A673 (cell line): Measurements from ENCODE around the gene BECN2. TPM values are rescaled to one million over a fixed set of nuclear protein-coding genes. Genes with fewer than 3 reads are reported as not detected.

Experiments used
- BruUV-seq: library from RNA; stranded (reverse); fragments of 400-500 nt; replicated peaks from 2 replicates; lab custom pipeline; 2021; lab: Mats Ljungman, UMichigan
- CTCF ChIA-PET: fragments of 300-600 bp; sonication (Branson Sonifier 250); formaldehyde crosslinking; loops from one replicate; lab custom pipeline; 2022; ENCODE audit warnings: antibody characterized with exemption; lab: Charles Lee
- POLR2A ChIA-PET: fragments of 300-600 bp; sonication (Branson Sonifier 250); formaldehyde crosslinking; loops from one replicate; lab custom pipeline; 2022; ENCODE audit warnings: antibody characterized with exemption; ENCODE audit not compliant: low non-redundant PET; lab: Charles Lee
- DNase-seq: peaks from one replicate; pipeline ENCODE4 v3.0.0-alpha.2; 2015; ENCODE audit warnings: low spot score
- H3K27ac ChIP-seq: fragments of 200-600 bp; sonication (generic); 2 replicates; pipeline ENCODE4 v1.5.1; 2016; ENCODE audit warnings: mixed run types, low read depth, mild to moderate bottlenecking, mixed read lengths, antibody characterized with exemption, low read length; ENCODE audit not compliant: poor library complexity, severe bottlenecking
- H3K27me3 ChIP-seq: fragments of 200-600 bp; sonication (generic); replicated peaks from 2 replicates; pipeline ENCODE4 v1.6.1; 2017; ENCODE audit warnings: mixed run types, low read depth, mild to moderate bottlenecking, mixed read lengths, antibody characterized with exemption, low read length; ENCODE audit not compliant: insufficient read depth, poor library complexity
- H3K36me3 ChIP-seq: fragments of 200-600 bp; sonication (generic); 2 replicates; pipeline ENCODE4 v1.6.1; 2016; ENCODE audit warnings: mixed run types, mild to moderate bottlenecking, mixed read lengths, antibody characterized with exemption, low read length; ENCODE audit not compliant: insufficient read depth, poor library complexity, severe bottlenecking
- H3K4me1 ChIP-seq: fragments of 200-600 bp; sonication (generic); 2 replicates; pipeline ENCODE4 v1.6.1; 2017; ENCODE audit warnings: mixed run types, mild to moderate bottlenecking, mixed read lengths, antibody characterized with exemption, low read length; ENCODE audit not compliant: insufficient read depth, poor library complexity, severe bottlenecking
- H3K4me3 ChIP-seq: fragments of 200-600 bp; sonication (generic); 2 replicates; pipeline ENCODE4 v1.5.1; 2016; ENCODE audit warnings: low read depth, mixed run types, mild to moderate bottlenecking, mixed read lengths, low read length; ENCODE audit not compliant: poor library complexity, severe bottlenecking
- H3K9me3 ChIP-seq: fragments of 200-600 bp; sonication (generic); 2 replicates; pipeline ENCODE4 v1.6.1; 2016; ENCODE audit warnings: mixed run types, low read depth, mild to moderate bottlenecking, mixed read lengths, antibody characterized with exemption, low read length; ENCODE audit not compliant: poor library complexity, severe bottlenecking
- EZH2 ChIP-seq: fragments of 200-600 bp; sonication (generic); IDR thresholded peaks from 2 replicates; pipeline ENCODE4 v1.6.1; 2017; ENCODE audit warnings: borderline replicate concordance, low read depth, mild to moderate bottlenecking, mixed read lengths, antibody characterized with exemption, low read length; ENCODE audit not compliant: poor library complexity, severe bottlenecking
- intact Hi-C: fragments of 100-400 bp; cut with micrococcal nuclease; formaldehyde crosslinking; loops from one replicate; pipeline ENCODE4 v1.10.0; 2022; ENCODE audit not compliant: unreplicated experiment
- total RNA-seq: library from RNA; stranded (reverse); gene quantifications from 2 replicates; pipeline ENCODE4 v1.2.3, GENCODE V29; 2021
- TF ChIP-seq, protein P1 (sequence below): fragments of 300-800, 200-600 bp; sonication (generic); conservative IDR thresholded peaks from 2 replicates; pipeline ENCODE4 v1.5.1; 2017; ENCODE audit warnings: low read depth, mild to moderate bottlenecking, antibody characterized with exemption, low read length, moderate library complexity, mixed read lengths

BECN2 gene
- total RNA-seq, 1 experiment from 2014 or later: not detected

DNA sequence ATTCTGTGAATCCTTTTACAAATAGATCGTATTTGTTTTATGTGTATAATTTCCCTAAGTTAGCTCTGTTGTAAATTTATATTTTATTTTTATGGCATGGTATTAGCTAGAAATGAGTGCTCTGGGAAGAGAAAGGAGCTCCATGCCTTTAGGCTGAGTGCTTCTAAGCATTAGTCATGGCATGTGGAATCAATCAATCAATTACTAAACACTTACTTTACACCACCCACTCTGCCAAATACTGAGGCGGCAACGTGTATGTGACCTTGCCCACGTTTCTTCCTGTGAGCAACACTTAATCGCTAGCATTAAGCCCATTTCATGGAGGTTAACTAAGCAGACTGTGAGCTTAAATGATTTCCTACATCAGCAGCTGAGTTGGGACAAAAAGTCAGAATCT, 7.2 kb upstream of the BECN2 start:
- intact Hi-C loops: no loop called here
- Histone ChIP-seq H3K27ac (no peak overlapping the region), H3K4me3 (no peak overlapping the region), H3K9me3 (no peaks in the 10 kb centered on the region), H3K4me1 (no peaks in the 10 kb centered on the region), H3K36me3 (no peaks in the 10 kb centered on the region), H3K27me3 (no peaks in the 10 kb centered on the region)
- ChIA-PET POLR2A (no interaction called here), CTCF (interaction anchor here (0.6 kb wide), 1 partner anchor 48 kb away, joined by 3 read pairs; the partner anchor contains the start of gene MAP1LC3C)
- TF ChIP-seq EZH2: no peak
- TF ChIP-seq, protein P1, sequence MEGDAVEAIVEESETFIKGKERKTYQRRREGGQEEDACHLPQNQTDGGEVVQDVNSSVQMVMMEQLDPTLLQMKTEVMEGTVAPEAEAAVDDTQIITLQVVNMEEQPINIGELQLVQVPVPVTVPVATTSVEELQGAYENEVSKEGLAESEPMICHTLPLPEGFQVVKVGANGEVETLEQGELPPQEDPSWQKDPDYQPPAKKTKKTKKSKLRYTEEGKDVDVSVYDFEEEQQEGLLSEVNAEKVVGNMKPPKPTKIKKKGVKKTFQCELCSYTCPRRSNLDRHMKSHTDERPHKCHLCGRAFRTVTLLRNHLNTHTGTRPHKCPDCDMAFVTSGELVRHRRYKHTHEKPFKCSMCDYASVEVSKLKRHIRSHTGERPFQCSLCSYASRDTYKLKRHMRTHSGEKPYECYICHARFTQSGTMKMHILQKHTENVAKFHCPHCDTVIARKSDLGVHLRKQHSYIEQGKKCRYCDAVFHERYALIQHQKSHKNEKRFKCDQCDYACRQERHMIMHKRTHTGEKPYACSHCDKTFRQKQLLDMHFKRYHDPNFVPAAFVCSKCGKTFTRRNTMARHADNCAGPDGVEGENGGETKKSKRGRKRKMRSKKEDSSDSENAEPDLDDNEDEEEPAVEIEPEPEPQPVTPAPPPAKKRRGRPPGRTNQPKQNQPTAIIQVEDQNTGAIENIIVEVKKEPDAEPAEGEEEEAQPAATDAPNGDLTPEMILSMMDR: no peak
- no TSS peak for BruUV-seq
- DNase-seq: peak; percentile 14

DNA sequence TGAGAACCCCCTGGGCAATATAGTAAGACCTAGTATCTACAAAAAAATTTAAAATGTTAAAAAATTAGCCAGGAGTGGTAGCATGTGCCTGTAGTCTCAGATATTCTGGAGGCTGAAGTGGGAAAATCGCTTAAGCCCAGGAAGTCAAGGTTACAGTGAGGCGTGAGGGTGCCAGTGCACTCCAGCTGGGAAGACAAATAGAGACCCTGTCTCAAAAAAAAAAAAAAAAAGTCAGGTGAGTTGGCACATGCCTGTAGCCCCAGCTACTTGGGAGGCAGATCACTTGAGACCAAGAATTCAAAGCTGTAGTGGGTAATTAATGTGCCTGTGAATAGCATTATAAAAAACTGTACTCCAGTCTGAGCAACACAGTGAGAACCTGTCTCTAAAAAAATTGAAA, 4.6 kb downstream of the BECN2 start:
- CTCF ChIA-PET: no interaction called here

GRCh38 chr1:241963722-241964121, 6.2 kb downstream of the BECN2 start:
- no peak for DNase-seq
- no peak overlapping the region for H3K4me3 ChIP-seq
- TF ChIP-seq, protein P1: no peak
- TF ChIP-seq EZH2: no peak
- no peak overlapping the region for H3K27ac ChIP-seq
- no peaks in the 10 kb centered on the region for H3K9me3 ChIP-seq
- intact Hi-C loops: no loop called here
- no peaks in the 10 kb centered on the region for H3K27me3 ChIP-seq
- ChIA-PET CTCF (interaction anchor here (0.9 kb wide), 1 partner anchor 1197 kb away, joined by 10 read pairs; no protein-coding TSS in a partner anchor), POLR2A (no interaction called here)
- H3K36me3 ChIP-seq: no peaks in the 10 kb centered on the region
- BruUV-seq: no TSS peak
- H3K4me1 ChIP-seq: no peaks in the 10 kb centered on the region

More for the DNA sequence above, 4.6 kb downstream of the BECN2 start:
- intact Hi-C loops: no loop called here
- Histone ChIP-seq H3K4me3 (no peak overlapping the region), H3K27me3 (no peaks in the 10 kb centered on the region), H3K36me3 (no peaks in the 10 kb centered on the region), H3K4me1 (no peaks in the 10 kb centered on the region), H3K9me3 (no peaks in the 10 kb centered on the region), H3K27ac (no peak overlapping the region)
- no TSS peak for BruUV-seq
- POLR2A ChIA-PET: no interaction called here
- TF ChIP-seq EZH2: no peak
- TF ChIP-seq, protein P1: no peak
- no peak for DNase-seq
